Liver (tissue), 9 donors: ENCODE data around the gene CA10. TPM values are rescaled to one million over a fixed set of nuclear protein-coding genes. Genes with fewer than 3 reads are reported as not detected.

Experiments used
- DNase-seq: peaks from one replicate; pipeline ENCODE4 v3.0.0-alpha.2; 2017; ENCODE audit warnings: low spot score
- H3K27ac ChIP-seq, 2 donors: one replicate each; pipeline ENCODE4 v1.7.0; 2013; ENCODE audit warnings: inconsistent platforms in 2 of 2, low read length in 2 of 2, control low read depth in 1 of 2, low read depth in 1 of 2, mild to moderate bottlenecking in 1 of 2
- H3K27me3 ChIP-seq, 4 donors: one replicate each; pipeline versions ENCODE4 v1.6.1 to v1.7.0; 2013; ENCODE audit warnings: low read length in 3 of 4, inconsistent platforms in 1 of 4, mild to moderate bottlenecking in 1 of 4, moderate library complexity in 1 of 4; ENCODE audit not compliant: control insufficient read depth in 4 of 4, insufficient read depth in 4 of 4
- H3K36me3 ChIP-seq, 4 donors: one replicate each; pipeline versions ENCODE4 v1.6.1 to v1.7.0; 2013; ENCODE audit warnings: low read length in 3 of 4, mild to moderate bottlenecking in 3 of 4, low read depth in 1 of 4, moderate library complexity in 1 of 4; ENCODE audit not compliant: control insufficient read depth in 4 of 4, insufficient read depth in 3 of 4
- H3K4me1 ChIP-seq, 4 donors: one replicate each; pipeline versions ENCODE4 v1.6.1 to v1.7.0; 2013; ENCODE audit warnings: low read length in 3 of 4, mild to moderate bottlenecking in 3 of 4, moderate library complexity in 1 of 4; ENCODE audit not compliant: control insufficient read depth in 4 of 4, insufficient read depth in 4 of 4
- H3K4me3 ChIP-seq, 3 donors: one replicate each; pipeline versions ENCODE4 v1.6.1 to v1.7.0; 2013; ENCODE audit warnings: low read length in 3 of 3, control low read depth in 1 of 3, low read depth in 1 of 3, mild to moderate bottlenecking in 1 of 3
- H3K9ac ChIP-seq, 2 donors: one replicate each; pipeline ENCODE4 v1.7.0; 2013; ENCODE audit warnings: low read length in 2 of 2, mild to moderate bottlenecking in 2 of 2, moderate library complexity in 2 of 2, control low read depth in 1 of 2, low read depth in 1 of 2
- H3K9me3 ChIP-seq, 4 donors: one replicate each; pipeline versions ENCODE4 v1.6.1 to v1.7.0; 2013; ENCODE audit warnings: low read length in 3 of 4; ENCODE audit not compliant: control insufficient read depth in 4 of 4
- EGR1 ChIP-seq, 2 donors: IDR thresholded peaks; 2 replicates each; pipeline ENCODE4 v1.6.1; 2016 to 2018; ENCODE audit warnings: antibody characterized with exemption in 2 of 2, low read depth in 2 of 2
- FOXA1 ChIP-seq: IDR thresholded peaks from 2 replicates; pipeline ENCODE4 v1.6.1; 2016; ENCODE audit warnings: antibody characterized with exemption
- FOXA2 ChIP-seq: IDR thresholded peaks from 2 replicates; pipeline ENCODE4 v1.6.1; 2016; ENCODE audit warnings: antibody characterized with exemption
- HNF4A ChIP-seq, 2 donors: conservative IDR thresholded peaks; 2 replicates each; pipeline ENCODE4 v1.6.1; 2016; ENCODE audit warnings: antibody characterized with exemption in 2 of 2, mild to moderate bottlenecking in 2 of 2
- HNF4G ChIP-seq: IDR thresholded peaks from 2 replicates; pipeline ENCODE4 v1.6.1; 2016; ENCODE audit warnings: antibody characterized with exemption
- JUND ChIP-seq, 2 donors: IDR thresholded peaks; 2 replicates each; pipeline ENCODE4 v1.6.1; 2016; ENCODE audit warnings: antibody characterized with exemption in 2 of 2
- MAX ChIP-seq: IDR thresholded peaks from 2 replicates; pipeline ENCODE4 v1.6.1; 2016; ENCODE audit warnings: antibody characterized with exemption
- REST ChIP-seq: IDR thresholded peaks from 2 replicates; pipeline ENCODE4 v1.6.1; 2016; ENCODE audit warnings: antibody characterized with exemption, mild to moderate bottlenecking
- RXRA ChIP-seq, 2 donors: IDR thresholded peaks; 2 replicates each; pipeline ENCODE4 v1.6.1; 2017 to 2018; ENCODE audit warnings: antibody characterized with exemption in 2 of 2, mild to moderate bottlenecking in 1 of 2
- SP1 ChIP-seq: IDR thresholded peaks from 2 replicates; pipeline ENCODE4 v1.6.1; 2018; ENCODE audit warnings: antibody characterized with exemption, mild to moderate bottlenecking
- TAF1 ChIP-seq: conservative IDR thresholded peaks from 2 replicates; pipeline ENCODE4 v1.6.1; 2016; ENCODE audit warnings: antibody characterized with exemption, mild to moderate bottlenecking
- YY1 ChIP-seq: IDR thresholded peaks from 2 replicates; pipeline ENCODE4 v1.6.1; 2016; ENCODE audit warnings: antibody characterized with exemption, mild to moderate bottlenecking
- ZBTB33 ChIP-seq: IDR thresholded peaks from 2 replicates; pipeline ENCODE4 v1.6.1; 2016; ENCODE audit warnings: antibody characterized with exemption
- WGBS: extraction: QIAGEN DNeasy Blood & Tissue Kit; methylation state at CpG from one replicate; pipeline ENCODE4 v1.1.7; 2013; 5-methylcytosine and 5-hydroxymethylcytosine counted together
- polyA plus RNA-seq, 2 donors: library from polyadenylated mRNA; stranded (reverse) in 1 of 2; unstranded in 1 of 2; fragments of 200-250 nt in 1 of 2; fragments of >200 nt in 1 of 2; fragmentation: Nextera tagmentation in 1 of 2; extraction: Ambion mirVana in 1 of 2; gene quantifications; one replicate each; pipeline versions ENCODE4 v1.2.1 to v1.2.3, GENCODE V29; 2013 to 2015
- total RNA-seq, 2 donors: library from RNA; depleted of rRNA; stranded (reverse); fragments of >200 nt; gene quantifications; one replicate each; pipeline ENCODE4 v1.2.3, GENCODE V29; 2014
- TF ChIP-seq, protein P1 (sequence below): IDR thresholded peaks from 2 replicates; pipeline ENCODE4 v1.6.1; 2016; ENCODE audit warnings: antibody characterized with exemption
- TF ChIP-seq, protein P2 (sequence below): fragments of 150-350 bp; IDR thresholded peaks from 2 replicates; pipeline ENCODE4 v1.5.1; 2017; ENCODE audit warnings: improper control_type of control experiment, low read depth, low read length; ENCODE audit not compliant: missing input control
- donor health status: healthy.
- donor health status: healthy.
- donor health status: healthy.
- donor health status: healthy.
- donor health status: healthy.

Gene CA10
- total and polyA plus RNA-seq, 4 donors = 0.05 TPM; not detected in 3

DNA sequence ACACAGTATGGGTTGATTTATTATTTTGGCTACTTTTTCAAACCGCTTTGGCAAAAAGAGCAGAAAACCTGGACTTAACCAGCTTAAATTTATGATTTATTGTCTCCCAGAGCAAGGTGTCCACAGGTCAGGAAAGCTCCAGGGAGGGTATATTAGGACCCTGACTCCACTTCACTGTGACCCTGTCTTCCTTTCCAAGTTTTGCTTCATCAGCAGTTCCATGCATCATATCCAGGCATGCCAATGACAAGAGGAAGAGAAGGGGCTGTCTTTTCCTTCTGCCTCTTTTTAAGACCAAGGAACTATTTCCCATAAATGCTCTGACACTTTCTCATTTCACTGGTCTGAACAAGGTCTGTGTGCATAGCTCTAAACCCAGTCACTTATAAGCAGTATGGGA, 316.8 kb downstream of the CA10 start:
- WGBS = 59% methylated on average over 1 of the region's 1 CpG

DNA sequence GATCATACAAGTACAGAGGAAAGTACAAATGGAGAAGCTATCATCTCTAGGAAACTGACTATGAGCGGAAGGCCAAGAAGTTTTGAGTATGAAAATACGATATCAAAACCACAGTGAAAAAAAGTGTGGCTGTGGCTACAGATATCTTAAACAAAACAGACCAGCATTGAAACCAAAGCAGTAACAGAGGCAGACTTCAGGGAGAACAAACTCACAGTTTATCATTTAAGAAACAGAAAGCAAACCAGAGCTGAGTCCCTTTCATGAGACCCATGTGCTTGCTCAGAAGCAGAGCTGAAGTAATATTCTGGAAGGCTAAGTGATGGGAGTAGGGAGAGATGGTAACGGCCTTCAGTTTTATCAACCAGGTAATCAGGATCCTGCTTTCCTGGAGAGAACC, 317.8 kb downstream of the CA10 start:
- Histone ChIP-seq H3K4me1 (no peaks in the 10 kb centered on the region), H3K9ac (no peak overlapping the region), H3K9me3 (no peaks in the 10 kb centered on the region), H3K4me3 (no peak overlapping the region), H3K27me3 (peaks cover 0 to 8% (median 3%) of the 10 kb centered on the region in 4 donors), H3K27ac (no peak overlapping the region), H3K36me3 (no peaks in the 10 kb centered on the region)
- WGBS = 74% methylated on average over 3 of the region's 3 CpGs
- TF ChIP-seq TAF1 (no peak), SP1 (no peak), HNF4G (no peak), FOXA2 (no peak), YY1 (no peak), ZBTB33 (no peak), RXRA (IDR thresholded peaks at IDR 0.05) (no peak), FOXA1 (no peak), JUND (IDR thresholded peaks at IDR 0.05) (no peak), REST (no peak), EGR1 (IDR thresholded peaks at IDR 0.05; ENCODE audit: low read depth in 2 of 2) (no peak)
- TF ChIP-seq, protein P1, sequence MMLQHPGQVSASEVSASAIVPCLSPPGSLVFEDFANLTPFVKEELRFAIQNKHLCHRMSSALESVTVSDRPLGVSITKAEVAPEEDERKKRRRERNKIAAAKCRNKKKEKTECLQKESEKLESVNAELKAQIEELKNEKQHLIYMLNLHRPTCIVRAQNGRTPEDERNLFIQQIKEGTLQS = no peak
- TF ChIP-seq, protein P2, sequence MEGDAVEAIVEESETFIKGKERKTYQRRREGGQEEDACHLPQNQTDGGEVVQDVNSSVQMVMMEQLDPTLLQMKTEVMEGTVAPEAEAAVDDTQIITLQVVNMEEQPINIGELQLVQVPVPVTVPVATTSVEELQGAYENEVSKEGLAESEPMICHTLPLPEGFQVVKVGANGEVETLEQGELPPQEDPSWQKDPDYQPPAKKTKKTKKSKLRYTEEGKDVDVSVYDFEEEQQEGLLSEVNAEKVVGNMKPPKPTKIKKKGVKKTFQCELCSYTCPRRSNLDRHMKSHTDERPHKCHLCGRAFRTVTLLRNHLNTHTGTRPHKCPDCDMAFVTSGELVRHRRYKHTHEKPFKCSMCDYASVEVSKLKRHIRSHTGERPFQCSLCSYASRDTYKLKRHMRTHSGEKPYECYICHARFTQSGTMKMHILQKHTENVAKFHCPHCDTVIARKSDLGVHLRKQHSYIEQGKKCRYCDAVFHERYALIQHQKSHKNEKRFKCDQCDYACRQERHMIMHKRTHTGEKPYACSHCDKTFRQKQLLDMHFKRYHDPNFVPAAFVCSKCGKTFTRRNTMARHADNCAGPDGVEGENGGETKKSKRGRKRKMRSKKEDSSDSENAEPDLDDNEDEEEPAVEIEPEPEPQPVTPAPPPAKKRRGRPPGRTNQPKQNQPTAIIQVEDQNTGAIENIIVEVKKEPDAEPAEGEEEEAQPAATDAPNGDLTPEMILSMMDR = no peak
- DNase-seq = no peak

More for the DNA sequence above, 316.8 kb downstream of the CA10 start:
- Histone ChIP-seq H3K4me3 (no peak overlapping the region), H3K4me1 (no peaks in the 10 kb centered on the region), H3K9ac (no peak overlapping the region), H3K27ac (no peak overlapping the region), H3K36me3 (no peaks in the 10 kb centered on the region), H3K9me3 (no peaks in the 10 kb centered on the region), H3K27me3 (peaks cover 0 to 8% (median 0%) of the 10 kb centered on the region in 4 donors)
- TF ChIP-seq MAX = no peak
- TF ChIP-seq, protein P1 = no peak
- TF ChIP-seq FOXA2 = no peak
- no peak for TF ChIP-seq YY1
- no peak for TF ChIP-seq HNF4G
- TF ChIP-seq HNF4A (conservative IDR thresholded peaks at IDR 0.05) = no peak
- no peak for DNase-seq
